Thyroid gland (tissue), 4 donors: ENCODE measurements around the gene WNT3A. TPM values are rescaled to one million over a fixed set of nuclear protein-coding genes. Genes with fewer than 3 reads are reported as not detected.

Source experiments
- DNase-seq, 2 donors: peaks; one replicate each; pipeline ENCODE4 v3.0.0-alpha.2; 2019
- H3K27ac ChIP-seq, 3 donors: fragments of 200-600 bp; sonication (generic); 1 replicate in 2 of 3; 2 replicates in 1 of 3; pipeline ENCODE4 v1.5.1; 2016 to 2019; ENCODE audit warnings: mild to moderate bottlenecking in 1 of 3, moderate library complexity in 1 of 3
- H3K27me3 ChIP-seq: fragments of 200-600 bp; sonication (generic); one replicate; pipeline ENCODE4 v1.5.1; 2019
- H3K36me3 ChIP-seq, 2 donors: fragments of 200-600 bp; sonication (generic); one replicate each; pipeline ENCODE4 v1.5.1; 2016 to 2019
- H3K4me1 ChIP-seq, 2 donors: fragments of 200-600 bp; sonication (generic); one replicate each; pipeline ENCODE4 v1.5.1; 2017 to 2019
- H3K4me3 ChIP-seq, 3 donors: fragments of 200-600 bp; sonication (generic); replicated peaks in 1 of 3; 1 replicate in 2 of 3; 2 replicates in 1 of 3; pipeline ENCODE4 v1.5.1; 2016; ENCODE audit warnings: mild to moderate bottlenecking in 1 of 3
- H3K9me3 ChIP-seq: fragments of 200-600 bp; sonication (generic); one replicate; pipeline ENCODE4 v1.5.1; 2017
- CTCF ChIP-seq, 6 experiments: fragments of 200-600 bp in 3 of 6; fragments of 450-650 bp in 3 of 6; sonication (generic) in 3 of 6; IDR thresholded peaks; one replicate each; pipeline ENCODE4 v1.5.1; 2016 to 2019; ENCODE audit warnings: antibody characterized with exemption in 6 of 6, mild to moderate bottlenecking in 2 of 6, inconsistent platforms in 1 of 6, moderate library complexity in 1 of 6
- POLR2A ChIP-seq, 2 donors: fragments of 450-650 bp; IDR thresholded peaks; one replicate each; pipeline ENCODE4 v1.6.1; 2017; ENCODE audit warnings: antibody characterized with exemption in 2 of 2, mild to moderate bottlenecking in 2 of 2, moderate library complexity in 1 of 2
- WGBS, 2 donors: methylation state at CpG; one replicate each; pipeline ENCODE4 v1.1.5; 2017; 5-methylcytosine and 5-hydroxymethylcytosine counted together
- intact Hi-C: fragments of 100-400 bp; cut with DNase I; formaldehyde crosslinking; loops from one replicate; pipeline ENCODE4 v1.15.1; 2023
- total RNA-seq, 4 donors: library from RNA; depleted of rRNA; stranded (reverse); fragments of >200 nt; gene quantifications; one replicate each; pipeline ENCODE4 v1.2.3, GENCODE V29; 2016

Gene WNT3A
- total RNA-seq, 4 donors from 2014 or later = not detected

GRCh38 chr1:228063251-228064191, 56.7 kb downstream of the WNT3A start:
- no peaks in the 10 kb centered on the region for H3K9me3 ChIP-seq
- H3K27me3 ChIP-seq = peaks cover 8% of the 10 kb centered on the region
- WGBS, 2 donors = 86 to 87% methylated on average over 4 to 5 of the region's 15 CpGs
- peaks cover 0 to 20% of the 10 kb centered on the region in 2 donors for H3K4me1 ChIP-seq
- no peaks in the 10 kb centered on the region for H3K36me3 ChIP-seq
- no peak for DNase-seq
- no peak for TF ChIP-seq CTCF (IDR thresholded peaks at IDR 0.05)
- TF ChIP-seq POLR2A (IDR thresholded peaks at IDR 0.05) = no peak
- intact Hi-C loops = no loop called here
- no peak overlapping the region for H3K27ac ChIP-seq
- H3K4me3 ChIP-seq = no peak overlapping the region

- no peak overlapping the region for H3K4me3 ChIP-seq
- H3K36me3 ChIP-seq = no peaks in the 10 kb centered on the region
- H3K9me3 ChIP-seq = no peaks in the 10 kb centered on the region
- H3K27me3 ChIP-seq = peaks cover 7% of the 10 kb centered on the region
- no peak overlapping the region for H3K27ac ChIP-seq
- 33 to 72% methylated on average over 1 to 4 of the region's 8 CpGs for WGBS, 2 donors
- no peak for DNase-seq
- intact Hi-C loops = no loop called here
- TF ChIP-seq POLR2A (IDR thresholded peaks at IDR 0.05) (no peak), CTCF (IDR thresholded peaks at IDR 0.05) (no peak)
- H3K4me1 ChIP-seq = peaks cover 0 to 15% of the 10 kb centered on the region in 2 donors
Measured at GRCh38 chr1:228064296-228064695, 57.5 kb downstream of the WNT3A start.

GRCh38 chr1:228064741-228065542, 58.1 kb downstream of the WNT3A start:
- H3K4me1 ChIP-seq = peaks cover 0 to 9% of the 10 kb centered on the region in 2 donors
- TF ChIP-seq POLR2A (IDR thresholded peaks at IDR 0.05) = no peak
- no peak for TF ChIP-seq CTCF (IDR thresholded peaks at IDR 0.05)
- intact Hi-C loops = no loop called here
- no peak overlapping the region for H3K27ac ChIP-seq
- no peaks in the 10 kb centered on the region for H3K9me3 ChIP-seq
- H3K4me3 ChIP-seq = no peak overlapping the region
- H3K36me3 ChIP-seq = no peaks in the 10 kb centered on the region
- DNase-seq = no peak
- peaks cover under 1% of the 10 kb centered on the region for H3K27me3 ChIP-seq
- WGBS, 2 donors = 78 to 79% methylated on average over 6 to 11 of the region's 15 CpGs

- no peak for TF ChIP-seq POLR2A (IDR thresholded peaks at IDR 0.05)
- TF ChIP-seq CTCF (IDR thresholded peaks at IDR 0.05) = no peak
- no peak for DNase-seq
- H3K27ac ChIP-seq = no peak overlapping the region
- no peaks in the 10 kb centered on the region for H3K36me3 ChIP-seq
- H3K9me3 ChIP-seq = no peaks in the 10 kb centered on the region
- no peak overlapping the region for H3K4me3 ChIP-seq
- intact Hi-C loops = no loop called here
- 76 to 78% methylated on average over 11 to 14 of the region's 15 CpGs for WGBS, 2 donors
- H3K27me3 ChIP-seq = no peaks in the 10 kb centered on the region
- H3K4me1 ChIP-seq = peaks cover 0 to under 1% of the 10 kb centered on the region in 2 donors
Measured at GRCh38 chr1:228065543-228066347, 58.9 kb downstream of the WNT3A start.
